Peyer's patch (tissue), 4 donors: ENCODE measurements around the gene KCNK1. TPM values are rescaled to one million over a fixed set of nuclear protein-coding genes. Genes with fewer than 3 reads are reported as not detected.

ENCODE experiments used
- DNase-seq, 3 donors: peaks; one replicate each; pipeline ENCODE4 v3.0.0-alpha.2; 2017 to 2019
- H3K27ac ChIP-seq, 4 donors: fragments of 200-600 bp; sonication (generic); one replicate each; pipeline ENCODE4 v1.5.1; 2016 to 2019
- H3K27me3 ChIP-seq, 2 donors: fragments of 200-600 bp; sonication (generic); one replicate each; pipeline ENCODE4 v1.5.1; 2019
- H3K36me3 ChIP-seq, 3 donors: fragments of 200-600 bp; sonication (generic); one replicate each; pipeline ENCODE4 v1.5.1; 2016 to 2019
- H3K4me1 ChIP-seq, 4 donors: fragments of 200-600 bp; sonication (generic); one replicate each; pipeline ENCODE4 v1.5.1; 2016 to 2019
- H3K4me3 ChIP-seq, 4 donors: fragments of 200-600 bp; sonication (generic); 1 replicate in 3 of 4; 2 replicates in 1 of 4; pipeline ENCODE4 v1.5.1; 2016 to 2019; ENCODE audit warnings: mild to moderate bottlenecking in 1 of 4
- H3K9me3 ChIP-seq, 4 donors: fragments of 200-600 bp; sonication (generic); one replicate each; pipeline ENCODE4 v1.5.1; 2016 to 2019; ENCODE audit warnings: mild to moderate bottlenecking in 1 of 4
- CTCF ChIP-seq, 6 experiments: fragments of 450-650 bp in 4 of 6; fragments of 200-600 bp in 2 of 6; sonication (generic) in 1 of 6; IDR thresholded peaks; one replicate each; pipeline ENCODE4 v1.5.1; 2017 to 2019; ENCODE audit warnings: antibody characterized with exemption in 6 of 6, mild to moderate bottlenecking in 3 of 6, moderate library complexity in 1 of 6
- POLR2A ChIP-seq, 2 donors: fragments of 450-650 bp; IDR thresholded peaks; one replicate each; pipeline ENCODE4 v1.5.1; 2017; ENCODE audit warnings: antibody characterized with exemption in 2 of 2, mild to moderate bottlenecking in 2 of 2, moderate library complexity in 2 of 2
- total RNA-seq, 4 donors: library from RNA; depleted of rRNA; stranded (reverse); fragments of >200 nt; gene quantifications; one replicate each; pipeline ENCODE4 v1.1.0, GENCODE V29; 2016

Gene KCNK1
- 10 to 100 TPM in 3 of 4 donors, not detected in 1; 17.2 to 22.2 (median 17.2) TPM for total RNA-seq

- H3K4me1 ChIP-seq = peaks cover 0 to 5% (median 0%) of the 10 kb centered on the region in 4 donors
- peak in 2 of 3 donors; percentile 86 for DNase-seq
- peak within 1 kb of the TSS; percentile 29 to 70 (median 56) for H3K4me3 ChIP-seq
- H3K27me3 ChIP-seq = no peaks in the 10 kb centered on the region
- H3K27ac ChIP-seq = peak within 1 kb of the TSS; percentile 42 to 84 (median 77)
- H3K9me3 ChIP-seq = no peaks in the 10 kb centered on the region
- no peaks in the 10 kb centered on the region for H3K36me3 ChIP-seq
- no peak for TF ChIP-seq CTCF (IDR thresholded peaks at IDR 0.05)
- TF ChIP-seq POLR2A (IDR thresholded peaks at IDR 0.05) = peak; percentile 81 to 82
Measured at GRCh38 chr1:233613252-233614172, at the start of gene KCNK1. KCNK1 (plus strand) TSS chr1:233614106; CDS start chr1:233614172, 66 bp downstream.

GRCh38 chr1:233565313-233565712 lies 48.6 kb upstream of the KCNK1 start:
- Histone ChIP-seq H3K4me1 (no peaks in the 10 kb centered on the region), H3K4me3 (no peak overlapping the region), H3K9me3 (peaks cover 0 to 7% (median 0%) of the 10 kb centered on the region in 4 donors), H3K27me3 (no peaks in the 10 kb centered on the region), H3K36me3 (no peaks in the 10 kb centered on the region), H3K27ac (no peak overlapping the region)
- no peak for DNase-seq
- TF ChIP-seq CTCF (IDR thresholded peaks at IDR 0.05) = no peak
- no peak for TF ChIP-seq POLR2A (IDR thresholded peaks at IDR 0.05)

GRCh38 chr1:233566886-233567285 lies 47.0 kb upstream of the KCNK1 start:
- DNase-seq = no peak
- Histone ChIP-seq H3K4me1 (no peaks in the 10 kb centered on the region), H3K36me3 (no peaks in the 10 kb centered on the region), H3K27ac (no peak overlapping the region), H3K27me3 (no peaks in the 10 kb centered on the region), H3K4me3 (no peak overlapping the region), H3K9me3 (peaks cover 0 to 2% (median 0%) of the 10 kb centered on the region in 4 donors)
- no peak for TF ChIP-seq CTCF (IDR thresholded peaks at IDR 0.05)
- no peak for TF ChIP-seq POLR2A (IDR thresholded peaks at IDR 0.05)

GRCh38 chr1:233569636-233570035 lies 44.3 kb upstream of the KCNK1 start:
- TF ChIP-seq POLR2A (IDR thresholded peaks at IDR 0.05) (no peak), CTCF (IDR thresholded peaks at IDR 0.05) (no peak)
- Histone ChIP-seq H3K27ac (no peak overlapping the region), H3K9me3 (no peaks in the 10 kb centered on the region), H3K27me3 (no peaks in the 10 kb centered on the region), H3K4me3 (no peak overlapping the region), H3K36me3 (no peaks in the 10 kb centered on the region), H3K4me1 (no peaks in the 10 kb centered on the region)
- no peak for DNase-seq

GRCh38 chr1:233570216-233570615 lies 43.7 kb upstream of the KCNK1 start:
- TF ChIP-seq POLR2A (IDR thresholded peaks at IDR 0.05) = no peak
- no peak for TF ChIP-seq CTCF (IDR thresholded peaks at IDR 0.05)
- DNase-seq = no peak
- Histone ChIP-seq H3K27me3 (no peaks in the 10 kb centered on the region), H3K4me1 (no peaks in the 10 kb centered on the region), H3K9me3 (no peaks in the 10 kb centered on the region), H3K36me3 (no peaks in the 10 kb centered on the region), H3K27ac (no peak overlapping the region), H3K4me3 (no peak overlapping the region)
